Panc1 (cell line): ENCODE data around the gene RPP25L. TPM values are rescaled to one million over a fixed set of nuclear protein-coding genes. Genes with fewer than 3 reads are reported as not detected.

Experiments used
- ATAC-seq: fragments of 200-7000 bp; cut with Tn5 transposase; 2 replicates; pipeline ENCODE4 v1.9.1; 2020; ENCODE audit warnings: mild to moderate bottlenecking, moderate library complexity
- BruUV-seq: library from RNA; stranded (reverse); fragments of 400-500 nt; replicated peaks from 2 replicates; lab custom pipeline; 2021; lab: Mats Ljungman, UMichigan
- CTCF ChIA-PET: fragments of 300-600 bp; sonication (Branson Sonifier 250); formaldehyde crosslinking; loops from one replicate; lab custom pipeline; 2022; ENCODE audit warnings: antibody characterized with exemption; lab: Charles Lee
- POLR2A ChIA-PET: fragments of 300-600 bp; sonication (Branson Sonifier 250); formaldehyde crosslinking; loops from one replicate; lab custom pipeline; 2022; ENCODE audit warnings: antibody characterized with exemption; lab: Charles Lee
- DNase-seq: peaks from one replicate; pipeline ENCODE4 v3.0.0-alpha.2; 2010; ENCODE audit warnings: low read depth, low spot score
- H3K27ac ChIP-seq: 2 replicates; pipeline ENCODE4 v1.5.1; 2011; ENCODE audit warnings: mild to moderate bottlenecking, low read length, inconsistent platforms
- H3K27me3 ChIP-seq: fragments of 200-500 bp; sonication (Bioruptor generic); 2 replicates; pipeline ENCODE4 v1.6.0; 2014; ENCODE audit warnings: low read length, inconsistent platforms; ENCODE audit not compliant: control insufficient read depth, insufficient read depth
- H3K36me3 ChIP-seq: fragments of 200-500 bp; sonication (Bioruptor generic); 2 replicates; pipeline ENCODE4 v1.5.1; 2014; ENCODE audit warnings: inconsistent platforms, mild to moderate bottlenecking, low read length, moderate library complexity; ENCODE audit not compliant: control insufficient read depth, insufficient read depth
- H3K4me1 ChIP-seq: 2 replicates; pipeline ENCODE4 v1.5.1; 2011; ENCODE audit warnings: inconsistent platforms, mild to moderate bottlenecking, low read length, moderate library complexity; ENCODE audit not compliant: control insufficient read depth, insufficient read depth
- H3K4me3 ChIP-seq, 2 experiments: 2 replicates each; pipeline ENCODE4 v1.5.1; 2011 to 2012; ENCODE audit warnings: low read depth in 2 of 2, low read length in 2 of 2, mild to moderate bottlenecking in 2 of 2, inconsistent platforms in 1 of 2, moderate library complexity in 1 of 2
- H3K9me3 ChIP-seq: fragments of 200-500 bp; sonication (Bioruptor generic); 2 replicates; pipeline ENCODE4 v1.5.1; 2014; ENCODE audit warnings: low read depth, mild to moderate bottlenecking, inconsistent platforms, low read length, moderate library complexity; ENCODE audit not compliant: control insufficient read depth, insufficient read depth
- CTCF ChIP-seq: fragments of 450-650 bp; IDR thresholded peaks from 2 replicates; pipeline ENCODE4 v1.5.1; 2017; ENCODE audit warnings: mild to moderate bottlenecking
- POLR2AphosphoS5 ChIP-seq: IDR thresholded peaks from 2 replicates; pipeline ENCODE4 v1.6.1; 2012; ENCODE audit warnings: mild to moderate bottlenecking, low read depth, low read length, moderate library complexity
- REST ChIP-seq, 2 experiments: IDR thresholded peaks; 2 replicates each; pipeline ENCODE4 v1.6.1; 2011 to 2012; ENCODE audit warnings: low read depth in 2 of 2, control low read depth in 1 of 2, low read length in 1 of 2, mild to moderate bottlenecking in 1 of 2, moderate library complexity in 1 of 2; ENCODE audit not compliant: insufficient read depth in 1 of 2
- SIN3A ChIP-seq: IDR thresholded peaks from 2 replicates; pipeline ENCODE4 v1.6.1; 2012; ENCODE audit warnings: low read depth, mild to moderate bottlenecking, low read length, moderate library complexity, borderline replicate concordance; ENCODE audit not compliant: insufficient read depth
- TCF7L2 ChIP-seq: IDR thresholded peaks from 2 replicates; pipeline ENCODE4 v1.6.1; 2011; ENCODE audit warnings: mild to moderate bottlenecking, low read depth, low read length, inconsistent platforms
- in situ Hi-C: cut with HindIII; loops from 2 replicates; pipeline ENCODE4 v1.10.0; 2016; ENCODE audit warnings: low sequenced_read_pairs, low pct_unique_long_range_greater_than_20kb
- intact Hi-C: fragments of 100-400 bp; cut with micrococcal nuclease; formaldehyde crosslinking; loops from one replicate; pipeline ENCODE4 v1.10.0; 2022; ENCODE audit not compliant: unreplicated experiment
- total RNA-seq: library from RNA; stranded (reverse); gene quantifications from one replicate; pipeline ENCODE4 v1.2.1, GENCODE V29; 2021; ENCODE audit not compliant: unreplicated experiment

RPP25L gene
- total RNA-seq, 1 experiment from 2014 or later: 30.4 TPM

- Histone ChIP-seq H3K4me3 (no peak overlapping the region), H3K27ac (no peak overlapping the region)
- intact Hi-C loops: no loop called here
These were observed 43.8 kb downstream of the RPP25L start for GRCh38 chr9:34568133-34568532.

GRCh38 chr9:34566972-34567371 is 44.9 kb downstream of the RPP25L start:
- DNase-seq (no peak), ATAC-seq (no peak)
- Histone ChIP-seq H3K4me3 (no peak overlapping the region), H3K27me3 (no peaks in the 10 kb centered on the region), H3K9me3 (no peaks in the 10 kb centered on the region), H3K27ac (no peak overlapping the region), H3K4me1 (no peaks in the 10 kb centered on the region), H3K36me3 (no peaks in the 10 kb centered on the region)
- in situ Hi-C loops (no loop called here), intact Hi-C loops (no loop called here)
- CTCF ChIA-PET: no interaction called here
- POLR2A ChIA-PET: no interaction called here
- BruUV-seq: no TSS peak
- TF ChIP-seq POLR2AphosphoS5: no peak
- no peak for TF ChIP-seq TCF7L2
- no peak for TF ChIP-seq SIN3A

More at GRCh38 chr9:34568133-34568532, 43.8 kb downstream of the RPP25L start:
- Histone ChIP-seq H3K27me3 (no peaks in the 10 kb centered on the region), H3K36me3 (no peaks in the 10 kb centered on the region), H3K9me3 (no peaks in the 10 kb centered on the region), H3K4me1 (no peaks in the 10 kb centered on the region)
- no peak for TF ChIP-seq SIN3A
- TF ChIP-seq TCF7L2: no peak
- TF ChIP-seq POLR2AphosphoS5: no peak
- TF ChIP-seq REST (IDR thresholded peaks at IDR 0.05; ENCODE audit: insufficient read depth in 1 of 2, low read depth in 2 of 2, low read length in 1 of 2): no peak
- TF ChIP-seq CTCF: no peak
- DNase-seq: no peak
- ChIA-PET POLR2A (no interaction called here), CTCF (no interaction called here)
- no peak for ATAC-seq
- in situ Hi-C loops: no loop called here
- no TSS peak for BruUV-seq

- no peak for ATAC-seq
- TF ChIP-seq TCF7L2 (no peak), REST (IDR thresholded peaks at IDR 0.05; ENCODE audit: insufficient read depth in 1 of 2, low read depth in 2 of 2, low read length in 1 of 2) (no peak), CTCF (no peak), SIN3A (no peak), POLR2AphosphoS5 (no peak)
- intact Hi-C loops (no loop called here), in situ Hi-C loops (no loop called here)
- POLR2A ChIA-PET: no interaction called here
- CTCF ChIA-PET: no interaction called here
- no TSS peak for BruUV-seq
- H3K4me1 ChIP-seq: no peaks in the 10 kb centered on the region
- no peaks in the 10 kb centered on the region for H3K9me3 ChIP-seq
- H3K36me3 ChIP-seq: no peaks in the 10 kb centered on the region
- H3K4me3 ChIP-seq: no peak overlapping the region
- no peak overlapping the region for H3K27ac ChIP-seq
- H3K27me3 ChIP-seq: no peaks in the 10 kb centered on the region
- no peak for DNase-seq
These were observed 45.6 kb downstream of the RPP25L start for GRCh38 chr9:34566322-34566721.
